Keratinocyte (primary cell): ENCODE data around the gene GSX1.

Source experiments
- CTCF ChIP-seq, 3 experiments: IDR thresholded peaks in 1 of 3; conservative IDR thresholded peaks in 1 of 3; optimal IDR thresholded peaks in 1 of 3; 2 replicates in 2 of 3; 3 replicates in 1 of 3; pipeline versions ENCODE3 to v1.5.1; 2011; ENCODE audit warnings: low read length in 3 of 3, mild to moderate bottlenecking in 3 of 3, moderate library complexity in 2 of 3, control low read depth in 1 of 3, inconsistent platforms in 1 of 3; ENCODE audit not compliant: insufficient read depth in 2 of 3; ENCODE audit errors: extremely low read depth in 1 of 3
- EZH2 ChIP-seq: IDR thresholded peaks from one replicate; pipeline ENCODE4 v1.6.1; 2012; ENCODE audit warnings: inconsistent platforms, mild to moderate bottlenecking, low read length, moderate library complexity

- no peak for TF ChIP-seq CTCF (optimal IDR thresholded peaks at IDR 0.05 in 1 of 3, IDR thresholded peaks at IDR 0.05 in 1 of 3, conservative IDR thresholded peaks at IDR 0.05 in 1 of 3; ENCODE audit: extremely low read depth in 1 of 3, insufficient read depth in 2 of 3, low read length in 3 of 3)
- no peak for TF ChIP-seq EZH2
Measured at GRCh38 chr13:27774651-27775050, 17.6 kb upstream of the GSX1 start.
